H9 (cell line): ENCODE measurements around the gene CHST13. TPM values are rescaled to one million over a fixed set of nuclear protein-coding genes. Genes with fewer than 3 reads are reported as not detected.

Experiments
- DNase-seq: peaks from one replicate; pipeline ENCODE4 v3.0.0-alpha.2; 2017
- H2AFZ ChIP-seq: one replicate; pipeline ENCODE4 v1.6.1; 2013; ENCODE audit warnings: mild to moderate bottlenecking, low read length, control low read depth, moderate library complexity
- H2AK5ac ChIP-seq: 2 replicates; pipeline ENCODE4 v1.6.1; 2013; ENCODE audit warnings: low read length, control low read depth, mixed read lengths; ENCODE audit not compliant: insufficient read length
- H2BK120ac ChIP-seq: one replicate; pipeline ENCODE4 v1.6.1; 2013; ENCODE audit warnings: low read depth, mild to moderate bottlenecking, low read length, control low read depth, inconsistent platforms; ENCODE audit not compliant: poor library complexity, severe bottlenecking
- H2BK12ac ChIP-seq: 2 replicates; pipeline ENCODE4 v1.6.1; 2013; ENCODE audit warnings: low read length, control low read depth, mixed read lengths, low read depth; ENCODE audit not compliant: insufficient read length
- H2BK15ac ChIP-seq: 2 replicates; pipeline ENCODE4 v1.6.1; 2013; ENCODE audit warnings: low read depth, low read length, control low read depth
- H2BK20ac ChIP-seq: one replicate; pipeline ENCODE4 v1.6.1; 2013; ENCODE audit warnings: low read depth, mild to moderate bottlenecking, low read length, control low read depth, inconsistent platforms; ENCODE audit not compliant: poor library complexity, severe bottlenecking
- H2BK5ac ChIP-seq: 2 replicates; pipeline ENCODE4 v1.6.1; 2013; ENCODE audit warnings: low read length, control low read depth, mixed read lengths; ENCODE audit not compliant: insufficient read length
- H3K14ac ChIP-seq: 2 replicates; pipeline ENCODE4 v1.6.1; 2013; ENCODE audit warnings: low read length, control low read depth; ENCODE audit not compliant: insufficient read depth
- H3K18ac ChIP-seq: 2 replicates; pipeline ENCODE4 v1.6.1; 2013; ENCODE audit warnings: low read depth, mild to moderate bottlenecking, mixed read lengths, low read length, control low read depth; ENCODE audit not compliant: insufficient read length
- H3K23ac ChIP-seq: 2 replicates; pipeline ENCODE4 v1.6.1; 2013; ENCODE audit warnings: low read length, control low read depth, mixed read lengths, low read depth; ENCODE audit not compliant: insufficient read length
- H3K23me2 ChIP-seq: 2 replicates; pipeline ENCODE4 v1.6.1; 2013; ENCODE audit warnings: low read depth, mild to moderate bottlenecking, mixed read lengths, low read length, control low read depth; ENCODE audit not compliant: insufficient read length, poor library complexity, severe bottlenecking
- H3K27ac ChIP-seq: 2 replicates; pipeline ENCODE4 v1.5.1; 2013; ENCODE audit warnings: low read length, control low read depth, mixed read lengths, low read depth; ENCODE audit not compliant: insufficient read length
- H3K27me3 ChIP-seq: 2 replicates; pipeline ENCODE4 v1.6.1; 2013; ENCODE audit warnings: low read length, control low read depth, inconsistent platforms; ENCODE audit not compliant: insufficient read depth
- H3K4ac ChIP-seq: 2 replicates; pipeline ENCODE4 v1.6.1; 2013; ENCODE audit warnings: low read depth, mild to moderate bottlenecking, control low read depth, inconsistent platforms, low read length, moderate library complexity
- H3K4me1 ChIP-seq: 2 replicates; pipeline ENCODE4 v1.6.1; 2013; ENCODE audit warnings: low read length, control low read depth, inconsistent platforms; ENCODE audit not compliant: insufficient read depth
- H3K4me2 ChIP-seq: 2 replicates; pipeline ENCODE4 v1.6.1; 2013; ENCODE audit warnings: low read length, control low read depth, mixed read lengths; ENCODE audit not compliant: insufficient read length, insufficient read depth
- H3K56ac ChIP-seq: 2 replicates; pipeline ENCODE4 v1.6.1; 2013; ENCODE audit warnings: low read depth, mild to moderate bottlenecking, mixed read lengths, low read length, control low read depth; ENCODE audit not compliant: insufficient read length
- H3K79me1 ChIP-seq: 2 replicates; pipeline ENCODE4 v1.6.1; 2013; ENCODE audit warnings: low read depth, mild to moderate bottlenecking, moderate library complexity, low read length, control low read depth, inconsistent platforms; ENCODE audit not compliant: insufficient read depth, poor library complexity, severe bottlenecking
- H3K79me2 ChIP-seq: 2 replicates; pipeline ENCODE4 v1.6.1; 2013; ENCODE audit warnings: low read length, control low read depth, inconsistent platforms; ENCODE audit not compliant: insufficient read depth
- H3K9ac ChIP-seq: 2 replicates; pipeline ENCODE4 v1.6.1; 2013; ENCODE audit warnings: low read length, control low read depth, mixed read lengths; ENCODE audit not compliant: insufficient read length; ENCODE audit errors: extremely low read depth
- H3K9me3 ChIP-seq: one replicate; pipeline ENCODE4 v1.6.1; 2013; ENCODE audit warnings: low read depth, low read length, inconsistent platforms; ENCODE audit not compliant: control insufficient read depth
- H3T11ph ChIP-seq: one replicate; pipeline ENCODE4 v1.6.1; 2013; ENCODE audit warnings: mild to moderate bottlenecking, low read length, control low read depth, inconsistent platforms
- H4K20me1 ChIP-seq: one replicate; pipeline ENCODE4 v1.6.1; 2013; ENCODE audit not compliant: control insufficient read depth, insufficient read length, insufficient read depth
- H4K5ac ChIP-seq: 2 replicates; pipeline ENCODE4 v1.6.1; 2013; ENCODE audit warnings: low read depth, mild to moderate bottlenecking, mixed read lengths, low read length, control low read depth; ENCODE audit not compliant: insufficient read length
- H4K8ac ChIP-seq: replicated peaks from 2 replicates; pipeline ENCODE4 v1.6.1; 2013; ENCODE audit warnings: low read length, control low read depth, mixed read lengths, low read depth; ENCODE audit not compliant: insufficient read length
- H4K91ac ChIP-seq: 2 replicates; pipeline ENCODE4 v1.6.1; 2013; ENCODE audit warnings: low read depth, mild to moderate bottlenecking, moderate library complexity, mixed read lengths, low read length, control low read depth; ENCODE audit not compliant: insufficient read length
- H3K27ac Mint-ChIP-seq, 3 experiments: 2 replicates in 2 of 3; 3 replicates in 1 of 3; pipeline ENCODE4 v1.8.0; 2020 to 2021; ENCODE audit warnings: mixed read lengths in 3 of 3, mild to moderate bottlenecking in 1 of 3, moderate library complexity in 1 of 3
- H3K27me3 Mint-ChIP-seq: 2 replicates; pipeline ENCODE4 v1.8.0; 2021; ENCODE audit warnings: low read depth, mild to moderate bottlenecking, moderate library complexity, mixed read lengths
- H3K36me3 Mint-ChIP-seq, 3 experiments: 2 replicates in 2 of 3; 3 replicates in 1 of 3; pipeline ENCODE4 v1.8.0; 2020 to 2021; ENCODE audit warnings: low read depth in 3 of 3, mixed read lengths in 3 of 3; ENCODE audit not compliant: insufficient read depth in 1 of 3
- H3K4me1 Mint-ChIP-seq, 2 experiments: 2 replicates each; pipeline ENCODE4 v1.8.0; 2020; ENCODE audit warnings: mixed read lengths in 2 of 2
- H3K4me3 Mint-ChIP-seq, 2 experiments: 2 replicates in 1 of 2; 3 replicates in 1 of 2; pipeline ENCODE4 v1.8.0; 2020 to 2021; ENCODE audit warnings: mild to moderate bottlenecking in 2 of 2, mixed read lengths in 2 of 2, moderate library complexity in 1 of 2
- H3K9me3 Mint-ChIP-seq, 2 experiments: 2 replicates in 1 of 2; 3 replicates in 1 of 2; pipeline ENCODE4 v1.8.0; 2020; ENCODE audit warnings: mild to moderate bottlenecking in 2 of 2, mixed read lengths in 2 of 2, moderate library complexity in 1 of 2
- CTCF ChIP-seq: fragments of 200-600 bp; sonication (generic); conservative IDR thresholded peaks from 3 replicates; pipeline ENCODE4 v1.8.0; 2021; ENCODE audit warnings: antibody characterized with exemption, mild to moderate bottlenecking
- WGBS: extraction: QIAGEN DNeasy Blood & Tissue Kit; methylation state at CpG from one replicate; pipeline ENCODE4 v1.1.7; 2013; ENCODE audit warnings: missing lambda C conversion rate, low lambda C conversion rate, mixed read lengths; ENCODE audit not compliant: insufficient read length; ENCODE audit errors: extremely low coverage; 5-methylcytosine and 5-hydroxymethylcytosine counted together
- total RNA-seq: library from RNA; stranded (reverse); gene quantifications from 2 replicates; pipeline ENCODE4 v1.2.1, GENCODE V29; 2021

The CHST13 gene
- total RNA-seq, 1 experiment from 2014 or later = 0.85 TPM

GRCh38 chr3:126484662-126485061, 39.3 kb upstream of the CHST13 start:
- Histone ChIP-seq H3T11ph (no peak overlapping the region), H3K4me2 (no peak overlapping the region), H3K23ac (no peak overlapping the region), H4K5ac (no peak overlapping the region), H3K23me2 (no peaks in the 10 kb centered on the region), H3K79me1 (no peaks in the 10 kb centered on the region), H4K8ac (no peak overlapping the region), H3K56ac (no peak overlapping the region), H2AFZ (no peak overlapping the region), H2BK5ac (no peak overlapping the region), H2BK12ac (no peak overlapping the region), H3K14ac (no peak overlapping the region), H4K20me1 (no peaks in the 10 kb centered on the region), H3K27me3 (no peaks in the 10 kb centered on the region), H4K91ac (no peak overlapping the region), H3K4ac (no peak overlapping the region), H2BK20ac (no peak overlapping the region), H2BK15ac (no peak overlapping the region), H3K9me3 (no peaks in the 10 kb centered on the region), H3K9ac (no peak overlapping the region), H2AK5ac (no peak overlapping the region), H3K27ac (no peak overlapping the region), H3K18ac (no peak overlapping the region), H3K79me2 (no peaks in the 10 kb centered on the region), H3K4me1 (peaks cover 8% of the 10 kb centered on the region; the same call in 1 of the 2 replicates), H2BK120ac (no peak overlapping the region)
- no peak for DNase-seq
- no peak for TF ChIP-seq CTCF
- Mint-ChIP-seq H3K27me3 (peaks cover 8% of the 10 kb centered on the region), H3K9me3 (no peaks in the 10 kb centered on the region; a peak in 2 of 5 replicates), H3K4me1 (peaks cover 29 to 36% of the 10 kb centered on the region in 2 experiments), H3K36me3 (no peaks in the 10 kb centered on the region), H3K27ac (peak overlapping the region in 2 of 3 experiments; percentile 56 to 76; a peak in 4 of 7 replicates), H3K4me3 (peak overlapping the region in 1 of 2 experiments; percentile 35; a peak in 1 of 5 replicates)
- no CpG with 5 or more reads among the region's 3 CpGs for WGBS
